Measurements from ENCODE around the gene DHRS7C.

DNA sequence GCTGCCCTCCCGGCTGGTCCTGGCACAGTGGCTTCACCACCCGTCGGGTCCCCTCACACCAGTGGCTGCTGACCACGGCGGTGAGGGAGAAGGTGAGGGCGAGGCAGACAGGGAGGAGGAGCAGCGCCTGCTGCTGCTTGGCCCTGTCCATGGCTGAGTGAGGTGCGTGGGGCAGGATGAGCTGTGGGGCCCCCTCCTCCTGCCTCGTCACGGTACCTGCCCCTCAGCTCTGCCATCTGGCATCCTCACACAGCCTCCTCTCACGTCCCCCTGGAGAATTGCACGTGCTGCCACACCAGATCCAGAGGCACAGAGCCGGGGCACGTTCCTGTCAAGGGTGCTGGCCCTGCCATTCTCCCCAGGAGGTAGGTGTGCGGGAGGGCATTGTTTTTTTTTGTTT is 30.5 kb upstream of the DHRS7C start, which contains the start of gene GSG1L2:
- TF ChIP-seq, protein P1, sequence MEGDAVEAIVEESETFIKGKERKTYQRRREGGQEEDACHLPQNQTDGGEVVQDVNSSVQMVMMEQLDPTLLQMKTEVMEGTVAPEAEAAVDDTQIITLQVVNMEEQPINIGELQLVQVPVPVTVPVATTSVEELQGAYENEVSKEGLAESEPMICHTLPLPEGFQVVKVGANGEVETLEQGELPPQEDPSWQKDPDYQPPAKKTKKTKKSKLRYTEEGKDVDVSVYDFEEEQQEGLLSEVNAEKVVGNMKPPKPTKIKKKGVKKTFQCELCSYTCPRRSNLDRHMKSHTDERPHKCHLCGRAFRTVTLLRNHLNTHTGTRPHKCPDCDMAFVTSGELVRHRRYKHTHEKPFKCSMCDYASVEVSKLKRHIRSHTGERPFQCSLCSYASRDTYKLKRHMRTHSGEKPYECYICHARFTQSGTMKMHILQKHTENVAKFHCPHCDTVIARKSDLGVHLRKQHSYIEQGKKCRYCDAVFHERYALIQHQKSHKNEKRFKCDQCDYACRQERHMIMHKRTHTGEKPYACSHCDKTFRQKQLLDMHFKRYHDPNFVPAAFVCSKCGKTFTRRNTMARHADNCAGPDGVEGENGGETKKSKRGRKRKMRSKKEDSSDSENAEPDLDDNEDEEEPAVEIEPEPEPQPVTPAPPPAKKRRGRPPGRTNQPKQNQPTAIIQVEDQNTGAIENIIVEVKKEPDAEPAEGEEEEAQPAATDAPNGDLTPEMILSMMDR (IDR thresholded peaks at IDR 0.05; ENCODE audit: extremely low read depth in 1 of 2, insufficient read depth in 1 of 2, low read depth in 1 of 2, low read length in 2 of 2): no peak
- TF ChIP-seq POLR2A (IDR thresholded peaks at IDR 0.05; ENCODE audit: low read depth, low read length) (no peak), POLR2AphosphoS5 (IDR thresholded peaks at IDR 0.05; ENCODE audit: insufficient read depth, low read depth, low read length) (no peak)

All from endothelial cell of umbilical vein (primary cell).